ENCODE data around the gene TEX38. TPM values are rescaled to one million over a fixed set of nuclear protein-coding genes. Genes with fewer than 3 reads are reported as not detected.

TEX38 gene
- total RNA-seq, 1 experiment from 2014 or later, result not detected

GRCh38 chr1:46689897-46690296 is 18.2 kb downstream of the TEX38 start:
- no peak overlapping the region for H3K4me3 ChIP-seq (ENCODE audit: low read depth, low read length)
- H3K36me3 ChIP-seq (ENCODE audit: control insufficient read depth, insufficient read depth, low read length), result no peaks in the 10 kb centered on the region; the same call in 1 of the 2 replicates
- peaks cover 6% of the 10 kb centered on the region for H3K4me1 Mint-ChIP-seq (ENCODE audit: low read depth, unreplicated experiment)
- intact Hi-C loops (cut with micrococcal nuclease; ENCODE audit: unreplicated experiment), result no loop called here
- no peaks in the 10 kb centered on the region for H3K27me3 Mint-ChIP-seq (ENCODE audit: insufficient read depth, unreplicated experiment)
- H3K4me3 Mint-ChIP-seq (ENCODE audit: unreplicated experiment), result no peak overlapping the region
- POLR2A ChIA-PET, result no interaction called here
- H3K9me3 ChIP-seq, result no peaks in the 10 kb centered on the region
- no peaks in the 10 kb centered on the region for H3K4me1 ChIP-seq
- CTCF ChIA-PET, result no interaction called here
- no peak overlapping the region for H3K27ac Mint-ChIP-seq (ENCODE audit: unreplicated experiment)
- TF ChIP-seq CTCF (IDR thresholded peaks at IDR 0.05; ENCODE audit: insufficient read depth in 1 of 2, low read depth in 1 of 2, low read length in 1 of 2, severe bottlenecking in 1 of 2, unreplicated experiment in 1 of 2), result no peak
- no peaks in the 10 kb centered on the region for H3K9me3 Mint-ChIP-seq (ENCODE audit: unreplicated experiment)
- no peaks in the 10 kb centered on the region for H3K27me3 ChIP-seq (replicated peaks; ENCODE audit: control insufficient read depth, insufficient read depth, low read length)
- DNase-seq, result no peak
- BruUV-seq (replicated peaks), result no TSS peak
- peaks cover 28% of the 10 kb centered on the region for H3K36me3 Mint-ChIP-seq (ENCODE audit: insufficient read depth, unreplicated experiment)

- ChIA-PET CTCF (no interaction called here), POLR2A (no interaction called here)
- no peak for TF ChIP-seq CTCF (IDR thresholded peaks at IDR 0.05; ENCODE audit: insufficient read depth in 1 of 2, low read depth in 1 of 2, low read length in 1 of 2, severe bottlenecking in 1 of 2, unreplicated experiment in 1 of 2)
- H3K4me3 Mint-ChIP-seq (ENCODE audit: unreplicated experiment), result no peak overlapping the region
- no peaks in the 10 kb centered on the region for H3K4me1 ChIP-seq
- H3K36me3 ChIP-seq (ENCODE audit: control insufficient read depth, insufficient read depth, low read length), result no peaks in the 10 kb centered on the region; the same call in 1 of the 2 replicates
- H3K9me3 ChIP-seq, result no peaks in the 10 kb centered on the region
- peaks cover 38% of the 10 kb centered on the region for H3K36me3 Mint-ChIP-seq (ENCODE audit: insufficient read depth, unreplicated experiment)
- H3K4me1 Mint-ChIP-seq (ENCODE audit: low read depth, unreplicated experiment), result peaks cover 6% of the 10 kb centered on the region
- BruUV-seq (replicated peaks), result no TSS peak
- H3K4me3 ChIP-seq (ENCODE audit: low read depth, low read length), result no peak overlapping the region
- intact Hi-C loops (cut with micrococcal nuclease; ENCODE audit: unreplicated experiment), result no loop called here
- H3K27me3 Mint-ChIP-seq (ENCODE audit: insufficient read depth, unreplicated experiment), result no peaks in the 10 kb centered on the region
- no peak for DNase-seq
- no peaks in the 10 kb centered on the region for H3K27me3 ChIP-seq (replicated peaks; ENCODE audit: control insufficient read depth, insufficient read depth, low read length)
- H3K27ac Mint-ChIP-seq (ENCODE audit: unreplicated experiment), result no peak overlapping the region
- no peaks in the 10 kb centered on the region for H3K9me3 Mint-ChIP-seq (ENCODE audit: unreplicated experiment)
Observed at GRCh38 chr1:46690931-46691421, 19.3 kb downstream of the TEX38 start.

GRCh38 chr1:46691997-46692790 is 20.5 kb downstream of the TEX38 start:
- H3K27ac Mint-ChIP-seq (ENCODE audit: unreplicated experiment), result no peak overlapping the region

More at GRCh38 chr1:46691997-46692790, 20.5 kb downstream of the TEX38 start:
- Histone ChIP-seq H3K27me3 (replicated peaks; ENCODE audit: control insufficient read depth, insufficient read depth, low read length) (no peaks in the 10 kb centered on the region), H3K4me3 (ENCODE audit: low read depth, low read length) (no peak overlapping the region), H3K36me3 (ENCODE audit: control insufficient read depth, insufficient read depth, low read length) (no peaks in the 10 kb centered on the region; the same call in none of the 2 replicates), H3K4me1 (no peaks in the 10 kb centered on the region), H3K9me3 (no peaks in the 10 kb centered on the region)
- Mint-ChIP-seq H3K4me1 (ENCODE audit: low read depth, unreplicated experiment) (peaks cover 6% of the 10 kb centered on the region), H3K9me3 (ENCODE audit: unreplicated experiment) (no peaks in the 10 kb centered on the region), H3K4me3 (ENCODE audit: unreplicated experiment) (no peak overlapping the region), H3K27me3 (ENCODE audit: insufficient read depth, unreplicated experiment) (no peaks in the 10 kb centered on the region), H3K36me3 (ENCODE audit: insufficient read depth, unreplicated experiment) (peaks cover 35% of the 10 kb centered on the region)
- no peak for DNase-seq
- ChIA-PET CTCF (no interaction called here), POLR2A (no interaction called here)
- no TSS peak for BruUV-seq (replicated peaks)
- intact Hi-C loops (cut with micrococcal nuclease; ENCODE audit: unreplicated experiment), result no loop called here
- no peak for TF ChIP-seq CTCF (IDR thresholded peaks at IDR 0.05; ENCODE audit: insufficient read depth in 1 of 2, low read depth in 1 of 2, low read length in 1 of 2, severe bottlenecking in 1 of 2, unreplicated experiment in 1 of 2)

All from Caco-2 (cell line).